H9 (cell line): Measurements from ENCODE around the gene AKR1C3. TPM values are rescaled to one million over a fixed set of nuclear protein-coding genes. Genes with fewer than 3 reads are reported as not detected.

ENCODE experiments used
- DNase-seq: peaks from one replicate; pipeline ENCODE4 v3.0.0-alpha.2; 2017
- H2AFZ ChIP-seq: one replicate; pipeline ENCODE4 v1.6.1; 2013; ENCODE audit warnings: mild to moderate bottlenecking, low read length, control low read depth, moderate library complexity
- H2AK5ac ChIP-seq: 2 replicates; pipeline ENCODE4 v1.6.1; 2013; ENCODE audit warnings: low read length, control low read depth, mixed read lengths; ENCODE audit not compliant: insufficient read length
- H2BK120ac ChIP-seq: one replicate; pipeline ENCODE4 v1.6.1; 2013; ENCODE audit warnings: low read depth, mild to moderate bottlenecking, low read length, control low read depth, inconsistent platforms; ENCODE audit not compliant: poor library complexity, severe bottlenecking
- H2BK12ac ChIP-seq: 2 replicates; pipeline ENCODE4 v1.6.1; 2013; ENCODE audit warnings: low read length, control low read depth, mixed read lengths, low read depth; ENCODE audit not compliant: insufficient read length
- H2BK15ac ChIP-seq: 2 replicates; pipeline ENCODE4 v1.6.1; 2013; ENCODE audit warnings: low read depth, low read length, control low read depth
- H2BK20ac ChIP-seq: one replicate; pipeline ENCODE4 v1.6.1; 2013; ENCODE audit warnings: low read depth, mild to moderate bottlenecking, low read length, control low read depth, inconsistent platforms; ENCODE audit not compliant: poor library complexity, severe bottlenecking
- H2BK5ac ChIP-seq: 2 replicates; pipeline ENCODE4 v1.6.1; 2013; ENCODE audit warnings: low read length, control low read depth, mixed read lengths; ENCODE audit not compliant: insufficient read length
- H3K14ac ChIP-seq: 2 replicates; pipeline ENCODE4 v1.6.1; 2013; ENCODE audit warnings: low read length, control low read depth; ENCODE audit not compliant: insufficient read depth
- H3K18ac ChIP-seq: 2 replicates; pipeline ENCODE4 v1.6.1; 2013; ENCODE audit warnings: low read depth, mild to moderate bottlenecking, mixed read lengths, low read length, control low read depth; ENCODE audit not compliant: insufficient read length
- H3K23ac ChIP-seq: 2 replicates; pipeline ENCODE4 v1.6.1; 2013; ENCODE audit warnings: low read length, control low read depth, mixed read lengths, low read depth; ENCODE audit not compliant: insufficient read length
- H3K23me2 ChIP-seq: 2 replicates; pipeline ENCODE4 v1.6.1; 2013; ENCODE audit warnings: low read depth, mild to moderate bottlenecking, mixed read lengths, low read length, control low read depth; ENCODE audit not compliant: insufficient read length, poor library complexity, severe bottlenecking
- H3K27ac ChIP-seq: 2 replicates; pipeline ENCODE4 v1.5.1; 2013; ENCODE audit warnings: low read length, control low read depth, mixed read lengths, low read depth; ENCODE audit not compliant: insufficient read length
- H3K27me3 ChIP-seq: 2 replicates; pipeline ENCODE4 v1.6.1; 2013; ENCODE audit warnings: low read length, control low read depth, inconsistent platforms; ENCODE audit not compliant: insufficient read depth
- H3K4ac ChIP-seq: 2 replicates; pipeline ENCODE4 v1.6.1; 2013; ENCODE audit warnings: low read depth, mild to moderate bottlenecking, control low read depth, inconsistent platforms, low read length, moderate library complexity
- H3K4me1 ChIP-seq: 2 replicates; pipeline ENCODE4 v1.6.1; 2013; ENCODE audit warnings: low read length, control low read depth, inconsistent platforms; ENCODE audit not compliant: insufficient read depth
- H3K4me2 ChIP-seq: 2 replicates; pipeline ENCODE4 v1.6.1; 2013; ENCODE audit warnings: low read length, control low read depth, mixed read lengths; ENCODE audit not compliant: insufficient read length, insufficient read depth
- H3K56ac ChIP-seq: 2 replicates; pipeline ENCODE4 v1.6.1; 2013; ENCODE audit warnings: low read depth, mild to moderate bottlenecking, mixed read lengths, low read length, control low read depth; ENCODE audit not compliant: insufficient read length
- H3K79me1 ChIP-seq: 2 replicates; pipeline ENCODE4 v1.6.1; 2013; ENCODE audit warnings: low read depth, mild to moderate bottlenecking, moderate library complexity, low read length, control low read depth, inconsistent platforms; ENCODE audit not compliant: insufficient read depth, poor library complexity, severe bottlenecking
- H3K79me2 ChIP-seq: 2 replicates; pipeline ENCODE4 v1.6.1; 2013; ENCODE audit warnings: low read length, control low read depth, inconsistent platforms; ENCODE audit not compliant: insufficient read depth
- H3K9ac ChIP-seq: 2 replicates; pipeline ENCODE4 v1.6.1; 2013; ENCODE audit warnings: low read length, control low read depth, mixed read lengths; ENCODE audit not compliant: insufficient read length; ENCODE audit errors: extremely low read depth
- H3K9me3 ChIP-seq: one replicate; pipeline ENCODE4 v1.6.1; 2013; ENCODE audit warnings: low read depth, low read length, inconsistent platforms; ENCODE audit not compliant: control insufficient read depth
- H3T11ph ChIP-seq: one replicate; pipeline ENCODE4 v1.6.1; 2013; ENCODE audit warnings: mild to moderate bottlenecking, low read length, control low read depth, inconsistent platforms
- H4K20me1 ChIP-seq: one replicate; pipeline ENCODE4 v1.6.1; 2013; ENCODE audit not compliant: control insufficient read depth, insufficient read length, insufficient read depth
- H4K5ac ChIP-seq: 2 replicates; pipeline ENCODE4 v1.6.1; 2013; ENCODE audit warnings: low read depth, mild to moderate bottlenecking, mixed read lengths, low read length, control low read depth; ENCODE audit not compliant: insufficient read length
- H4K8ac ChIP-seq: replicated peaks from 2 replicates; pipeline ENCODE4 v1.6.1; 2013; ENCODE audit warnings: low read length, control low read depth, mixed read lengths, low read depth; ENCODE audit not compliant: insufficient read length
- H4K91ac ChIP-seq: 2 replicates; pipeline ENCODE4 v1.6.1; 2013; ENCODE audit warnings: low read depth, mild to moderate bottlenecking, moderate library complexity, mixed read lengths, low read length, control low read depth; ENCODE audit not compliant: insufficient read length
- H3K27ac Mint-ChIP-seq, 3 experiments: 2 replicates in 2 of 3; 3 replicates in 1 of 3; pipeline ENCODE4 v1.8.0; 2020 to 2021; ENCODE audit warnings: mixed read lengths in 3 of 3, mild to moderate bottlenecking in 1 of 3, moderate library complexity in 1 of 3
- H3K27me3 Mint-ChIP-seq: 2 replicates; pipeline ENCODE4 v1.8.0; 2021; ENCODE audit warnings: low read depth, mild to moderate bottlenecking, moderate library complexity, mixed read lengths
- H3K36me3 Mint-ChIP-seq, 3 experiments: 2 replicates in 2 of 3; 3 replicates in 1 of 3; pipeline ENCODE4 v1.8.0; 2020 to 2021; ENCODE audit warnings: low read depth in 3 of 3, mixed read lengths in 3 of 3; ENCODE audit not compliant: insufficient read depth in 1 of 3
- H3K4me1 Mint-ChIP-seq, 2 experiments: 2 replicates each; pipeline ENCODE4 v1.8.0; 2020; ENCODE audit warnings: mixed read lengths in 2 of 2
- H3K4me3 Mint-ChIP-seq, 2 experiments: 2 replicates in 1 of 2; 3 replicates in 1 of 2; pipeline ENCODE4 v1.8.0; 2020 to 2021; ENCODE audit warnings: mild to moderate bottlenecking in 2 of 2, mixed read lengths in 2 of 2, moderate library complexity in 1 of 2
- H3K9me3 Mint-ChIP-seq, 2 experiments: 2 replicates in 1 of 2; 3 replicates in 1 of 2; pipeline ENCODE4 v1.8.0; 2020; ENCODE audit warnings: mild to moderate bottlenecking in 2 of 2, mixed read lengths in 2 of 2, moderate library complexity in 1 of 2
- WGBS: extraction: QIAGEN DNeasy Blood & Tissue Kit; methylation state at CpG from one replicate; pipeline ENCODE4 v1.1.7; 2013; ENCODE audit warnings: missing lambda C conversion rate, low lambda C conversion rate, mixed read lengths; ENCODE audit not compliant: insufficient read length; ENCODE audit errors: extremely low coverage; 5-methylcytosine and 5-hydroxymethylcytosine counted together
- total RNA-seq: library from RNA; stranded (reverse); gene quantifications from 2 replicates; pipeline ENCODE4 v1.2.1, GENCODE V29; 2021
- TF ChIP-seq, protein P1 (sequence below): fragments of 200-600 bp; sonication (generic); conservative IDR thresholded peaks from 3 replicates; pipeline ENCODE4 v1.8.0; 2021; ENCODE audit warnings: antibody characterized with exemption, mild to moderate bottlenecking

AKR1C3 gene
- total RNA-seq, 1 experiment from 2014 or later = 2.1 TPM

DNA sequence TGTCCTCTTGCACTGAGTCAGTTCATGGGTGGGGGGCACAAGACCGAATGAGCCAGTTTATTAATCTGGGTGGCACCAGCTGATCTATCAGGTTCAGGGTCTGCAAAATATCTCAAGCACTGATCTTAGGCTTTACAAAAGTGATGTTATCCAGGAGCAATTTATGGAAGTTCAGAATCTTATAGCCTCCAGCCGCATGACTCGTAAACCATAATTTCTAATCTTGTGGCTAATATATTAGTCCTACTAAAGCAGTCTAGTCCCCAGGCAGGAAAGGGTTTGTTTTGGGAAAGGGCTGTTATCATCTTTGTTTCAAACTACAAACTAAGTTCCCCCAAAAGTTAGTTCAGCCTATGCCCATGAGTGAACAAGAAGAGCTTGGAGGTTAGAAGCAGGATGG lies 56.9 kb downstream of the AKR1C3 start:
- Histone ChIP-seq H2AK5ac (no peak overlapping the region), H3K23me2 (no peaks in the 10 kb centered on the region), H2BK20ac (no peak overlapping the region), H3K14ac (no peak overlapping the region), H3K79me1 (no peaks in the 10 kb centered on the region), H3K9ac (no peak overlapping the region), H2BK120ac (no peak overlapping the region), H3T11ph (no peak overlapping the region), H4K20me1 (no peaks in the 10 kb centered on the region), H4K91ac (no peak overlapping the region), H3K4me2 (no peak overlapping the region), H3K23ac (no peak overlapping the region), H4K8ac (no peak overlapping the region), H3K79me2 (no peaks in the 10 kb centered on the region), H3K4me1 (no peaks in the 10 kb centered on the region), H2BK12ac (no peak overlapping the region), H3K18ac (no peak overlapping the region), H4K5ac (no peak overlapping the region), H3K9me3 (peaks cover 11% of the 10 kb centered on the region), H3K27me3 (no peaks in the 10 kb centered on the region), H2BK15ac (no peak overlapping the region), H3K56ac (no peak overlapping the region), H2AFZ (no peak overlapping the region), H2BK5ac (no peak overlapping the region), H3K27ac (no peak overlapping the region), H3K4ac (no peak overlapping the region)
- Mint-ChIP-seq H3K27ac (no peak overlapping the region), H3K36me3 (peaks cover 0 to 23% (median 0%) of the 10 kb centered on the region in 3 experiments; a peak in 5 of 7 replicates), H3K27me3 (no peaks in the 10 kb centered on the region; the same call in 1 of the 2 replicates), H3K9me3 (peaks cover 74 to 91% of the 10 kb centered on the region in 2 experiments), H3K4me1 (no peaks in the 10 kb centered on the region), H3K4me3 (no peak overlapping the region)
- TF ChIP-seq, protein P1, sequence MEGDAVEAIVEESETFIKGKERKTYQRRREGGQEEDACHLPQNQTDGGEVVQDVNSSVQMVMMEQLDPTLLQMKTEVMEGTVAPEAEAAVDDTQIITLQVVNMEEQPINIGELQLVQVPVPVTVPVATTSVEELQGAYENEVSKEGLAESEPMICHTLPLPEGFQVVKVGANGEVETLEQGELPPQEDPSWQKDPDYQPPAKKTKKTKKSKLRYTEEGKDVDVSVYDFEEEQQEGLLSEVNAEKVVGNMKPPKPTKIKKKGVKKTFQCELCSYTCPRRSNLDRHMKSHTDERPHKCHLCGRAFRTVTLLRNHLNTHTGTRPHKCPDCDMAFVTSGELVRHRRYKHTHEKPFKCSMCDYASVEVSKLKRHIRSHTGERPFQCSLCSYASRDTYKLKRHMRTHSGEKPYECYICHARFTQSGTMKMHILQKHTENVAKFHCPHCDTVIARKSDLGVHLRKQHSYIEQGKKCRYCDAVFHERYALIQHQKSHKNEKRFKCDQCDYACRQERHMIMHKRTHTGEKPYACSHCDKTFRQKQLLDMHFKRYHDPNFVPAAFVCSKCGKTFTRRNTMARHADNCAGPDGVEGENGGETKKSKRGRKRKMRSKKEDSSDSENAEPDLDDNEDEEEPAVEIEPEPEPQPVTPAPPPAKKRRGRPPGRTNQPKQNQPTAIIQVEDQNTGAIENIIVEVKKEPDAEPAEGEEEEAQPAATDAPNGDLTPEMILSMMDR = no peak
- WGBS = no CpG with 5 or more reads among the region's 3 CpGs
- no peak for DNase-seq
